ENCODE measurements around the gene PSTPIP2.
"Not testable (repeated sequence)": the region's sequence is repeated elsewhere in the genome, so short reads cannot be mapped to it uniquely, and the experiment has no call there.

Gene PSTPIP2

GRCh38 chr18:45976566-45976965, 95.5 kb downstream of the PSTPIP2 start:
- Histone ChIP-seq H2AFZ (ENCODE audit: low read depth, low read length, severe bottlenecking) (no peak overlapping the region), H3K79me2 (ENCODE audit: insufficient read depth, low read length) (no peaks in the 10 kb centered on the region), H3K4me3 (ENCODE audit: insufficient read depth, low read length, poor library complexity, severe bottlenecking) (no peak overlapping the region), H3K27ac (ENCODE audit: low read depth, low read length) (no peak overlapping the region), H3K36me3 (ENCODE audit: low read length) (no peaks in the 10 kb centered on the region), H3F3A (ENCODE audit: insufficient read depth) (no peaks in the 10 kb centered on the region), H3K9ac (ENCODE audit: low read length) (no peak overlapping the region), H4K20me1 (ENCODE audit: low read depth, low read length) (no peaks in the 10 kb centered on the region), H3K27me3 (ENCODE audit: low read length) (no peaks in the 10 kb centered on the region), H3K9me2 (replicated peaks; ENCODE audit: insufficient read depth, low read length) (no peaks in the 10 kb centered on the region), H3K9me3 (ENCODE audit: insufficient read depth, low read length) (no peaks in the 10 kb centered on the region), H3K4me2 (ENCODE audit: low read depth, low read length, poor library complexity, severe bottlenecking) (no peak overlapping the region)
- TF ChIP-seq, protein P1, sequence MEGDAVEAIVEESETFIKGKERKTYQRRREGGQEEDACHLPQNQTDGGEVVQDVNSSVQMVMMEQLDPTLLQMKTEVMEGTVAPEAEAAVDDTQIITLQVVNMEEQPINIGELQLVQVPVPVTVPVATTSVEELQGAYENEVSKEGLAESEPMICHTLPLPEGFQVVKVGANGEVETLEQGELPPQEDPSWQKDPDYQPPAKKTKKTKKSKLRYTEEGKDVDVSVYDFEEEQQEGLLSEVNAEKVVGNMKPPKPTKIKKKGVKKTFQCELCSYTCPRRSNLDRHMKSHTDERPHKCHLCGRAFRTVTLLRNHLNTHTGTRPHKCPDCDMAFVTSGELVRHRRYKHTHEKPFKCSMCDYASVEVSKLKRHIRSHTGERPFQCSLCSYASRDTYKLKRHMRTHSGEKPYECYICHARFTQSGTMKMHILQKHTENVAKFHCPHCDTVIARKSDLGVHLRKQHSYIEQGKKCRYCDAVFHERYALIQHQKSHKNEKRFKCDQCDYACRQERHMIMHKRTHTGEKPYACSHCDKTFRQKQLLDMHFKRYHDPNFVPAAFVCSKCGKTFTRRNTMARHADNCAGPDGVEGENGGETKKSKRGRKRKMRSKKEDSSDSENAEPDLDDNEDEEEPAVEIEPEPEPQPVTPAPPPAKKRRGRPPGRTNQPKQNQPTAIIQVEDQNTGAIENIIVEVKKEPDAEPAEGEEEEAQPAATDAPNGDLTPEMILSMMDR (IDR thresholded peaks at IDR 0.05; ENCODE audit: insufficient read depth, low read length, poor library complexity, severe bottlenecking): no peak
- no peak for TF ChIP-seq EZH2phosphoT487 (conservative IDR thresholded peaks at IDR 0.05; ENCODE audit: low read length)

DNA sequence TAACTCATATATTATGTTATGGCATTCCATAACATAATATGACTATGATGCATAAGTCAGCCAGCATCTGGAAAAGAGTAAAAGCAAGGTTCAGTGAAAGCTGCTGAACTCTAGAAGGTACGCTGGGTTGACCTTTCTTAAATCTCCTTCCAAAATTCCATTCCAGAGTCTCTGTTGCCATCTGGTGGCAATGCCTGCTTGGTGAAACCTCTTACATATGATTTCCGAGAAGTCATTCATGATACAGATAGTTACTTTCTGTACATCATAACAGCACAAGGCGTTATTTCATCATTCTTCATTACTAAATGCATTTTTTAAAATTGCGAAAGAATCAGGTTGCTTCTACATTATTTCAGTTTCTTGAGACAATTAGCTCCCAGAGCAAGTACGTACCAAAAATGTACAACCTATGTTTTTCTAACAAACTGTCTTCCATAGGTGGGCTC, 97.9 kb downstream of the PSTPIP2 start:
- no peaks in the 10 kb centered on the region for H3F3A ChIP-seq (ENCODE audit: insufficient read depth)
- no peaks in the 10 kb centered on the region for H3K79me2 ChIP-seq (ENCODE audit: insufficient read depth, low read length)
- no peak overlapping the region for H3K27ac ChIP-seq (ENCODE audit: low read depth, low read length)
- TF ChIP-seq, protein P1 (IDR thresholded peaks at IDR 0.05; ENCODE audit: insufficient read depth, low read length, poor library complexity, severe bottlenecking): peak; percentile 63
- no peak for TF ChIP-seq EZH2phosphoT487 (conservative IDR thresholded peaks at IDR 0.05; ENCODE audit: low read length)
- no peaks in the 10 kb centered on the region for H3K36me3 ChIP-seq (ENCODE audit: low read length)
- H4K20me1 ChIP-seq (ENCODE audit: low read depth, low read length): no peaks in the 10 kb centered on the region
- H3K9me3 ChIP-seq (ENCODE audit: insufficient read depth, low read length): no peaks in the 10 kb centered on the region
- peak overlapping the region; percentile 1 for H3K4me2 ChIP-seq (ENCODE audit: low read depth, low read length, poor library complexity, severe bottlenecking)
- H3K9ac ChIP-seq (ENCODE audit: low read length): no peak overlapping the region
- H3K4me3 ChIP-seq (ENCODE audit: insufficient read depth, low read length, poor library complexity, severe bottlenecking): no peak overlapping the region
- no peaks in the 10 kb centered on the region for H3K27me3 ChIP-seq (ENCODE audit: low read length)
- H3K9me2 ChIP-seq (replicated peaks; ENCODE audit: insufficient read depth, low read length): no peaks in the 10 kb centered on the region
- no peak overlapping the region for H2AFZ ChIP-seq (ENCODE audit: low read depth, low read length, severe bottlenecking)

DNA sequence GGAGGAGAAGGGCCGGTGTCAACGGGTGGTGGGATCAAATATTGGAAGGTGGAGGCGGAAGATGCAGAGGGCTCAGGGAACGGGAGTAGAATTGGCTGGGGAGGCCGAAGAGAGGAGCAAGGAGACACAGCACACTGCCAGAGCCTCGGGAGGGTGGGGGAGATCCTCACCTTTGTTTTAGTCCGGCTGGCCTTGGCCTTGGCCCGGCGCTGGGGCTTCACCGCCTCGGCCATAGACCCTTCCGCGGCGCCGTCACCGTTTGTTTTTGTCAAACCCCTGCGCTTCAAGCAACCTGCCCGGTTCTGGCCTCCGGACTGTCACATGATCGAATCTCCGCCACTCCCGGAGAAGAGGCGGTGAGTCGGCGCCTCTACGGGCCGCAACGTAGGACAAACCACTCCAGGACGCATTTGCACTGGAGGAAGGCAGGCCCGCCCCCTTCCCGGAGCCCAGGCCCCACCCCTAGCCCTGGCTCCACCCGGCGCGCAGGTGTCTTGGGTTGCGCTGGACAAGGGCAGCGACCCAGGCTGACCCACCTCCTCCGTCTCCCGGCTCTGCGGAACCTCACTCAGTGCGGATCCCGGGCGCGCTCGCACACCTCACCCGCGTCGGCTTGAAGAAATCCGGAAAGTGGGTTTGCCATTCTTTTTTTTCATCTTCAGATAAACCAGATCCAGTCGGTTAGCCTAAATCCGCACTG, 104.9 kb downstream of the PSTPIP2 start, which contains the start of gene EPG5:
TSS of gene EPG5 (minus strand) at position 323 of the 700 bp plus-strand sequence. CDS start at position 233, 90 bp downstream.
- peaks cover 26% of the 10 kb centered on the region for H3K79me2 ChIP-seq (ENCODE audit: insufficient read depth, low read length)
- 0 out of 2 replicates have a peak, but pooled peaks cover 4% of the 10 kb centered on the region for H3F3A ChIP-seq (ENCODE audit: insufficient read depth)
- no peaks in the 10 kb centered on the region for H3K27me3 ChIP-seq (ENCODE audit: low read length)
- peak within 1 kb of the TSS; percentile 99 for H3K4me3 ChIP-seq (ENCODE audit: insufficient read depth, low read length, poor library complexity, severe bottlenecking)
- H3K9ac ChIP-seq (ENCODE audit: low read length): peak within 1 kb of the TSS; percentile 87
- no peaks in the 10 kb centered on the region for H3K9me2 ChIP-seq (replicated peaks; ENCODE audit: insufficient read depth, low read length)
- TF ChIP-seq, protein P1 (IDR thresholded peaks at IDR 0.05; ENCODE audit: insufficient read depth, low read length, poor library complexity, severe bottlenecking): no peak
- TF ChIP-seq EZH2phosphoT487 (conservative IDR thresholded peaks at IDR 0.05; ENCODE audit: low read length): no peak
- H3K9me3 ChIP-seq (ENCODE audit: insufficient read depth, low read length): no peaks in the 10 kb centered on the region
- H4K20me1 ChIP-seq (ENCODE audit: low read depth, low read length): no peaks in the 10 kb centered on the region
- H2AFZ ChIP-seq (ENCODE audit: low read depth, low read length, severe bottlenecking): peak within 1 kb of the TSS; percentile 75
- peak within 1 kb of the TSS; percentile 14; the same call in 1 of the 2 replicates for H3K27ac ChIP-seq (ENCODE audit: low read depth, low read length)
- no peaks in the 10 kb centered on the region for H3K36me3 ChIP-seq (ENCODE audit: low read length)
- H3K4me2 ChIP-seq (ENCODE audit: low read depth, low read length, poor library complexity, severe bottlenecking): peak within 1 kb of the TSS; percentile 97

- not testable (repeated sequence) for H3K9ac ChIP-seq (ENCODE audit: low read length); H4K20me1 ChIP-seq (ENCODE audit: low read depth, low read length); H3K4me2 ChIP-seq (ENCODE audit: low read depth, low read length, poor library complexity, severe bottlenecking); H3K27me3 ChIP-seq (ENCODE audit: low read length); H3K27ac ChIP-seq (ENCODE audit: low read depth, low read length); H3K9me3 ChIP-seq (ENCODE audit: insufficient read depth, low read length); H3K9me2 ChIP-seq (replicated peaks; ENCODE audit: insufficient read depth, low read length); H3K4me3 ChIP-seq (ENCODE audit: insufficient read depth, low read length, poor library complexity, severe bottlenecking); H2AFZ ChIP-seq (ENCODE audit: low read depth, low read length, severe bottlenecking); H3F3A ChIP-seq (ENCODE audit: insufficient read depth); H3K36me3 ChIP-seq (ENCODE audit: low read length)
- peaks cover 34% of the 10 kb centered on the region for H3K79me2 ChIP-seq (ENCODE audit: insufficient read depth, low read length)
These were observed 107.1 kb downstream of the PSTPIP2 start for GRCh38 chr18:45964913-45965312.

All from SU-DHL-6 (cell line).